Natural killer cell (primary cell): ENCODE data around the gene CROCC2. TPM values are rescaled to one million over a fixed set of nuclear protein-coding genes. Genes with fewer than 3 reads are reported as not detected.

Experiments
- ATAC-seq, 3 donors: fragments of 150-1000 bp in 2 of 3; fragments of 200-7000 bp in 1 of 3; cut with Tn5 transposase; 1 replicate in 1 of 3; 2 replicates in 2 of 3; pipeline ENCODE4 v1.10.0; 2021; ENCODE audit warnings: mild to moderate bottlenecking in 2 of 3, moderate library complexity in 2 of 3
- DNase-seq, 2 donors: peaks; one replicate each; pipeline versions ENCODE4 v3.0.0 to v3.0.0-alpha.2; 2013 to 2021; ENCODE audit warnings: mixed read lengths in 1 of 2
- H3K27ac ChIP-seq: one replicate; pipeline ENCODE4 v1.5.1; 2013; ENCODE audit warnings: mild to moderate bottlenecking, low read length
- H3K27me3 ChIP-seq: one replicate; pipeline ENCODE4 v1.6.1; 2013; ENCODE audit warnings: low read length; ENCODE audit not compliant: control insufficient read depth, insufficient read depth
- H3K36me3 ChIP-seq: one replicate; pipeline ENCODE4 v1.6.1; 2013; ENCODE audit warnings: low read length; ENCODE audit not compliant: control insufficient read depth, insufficient read depth
- H3K4me1 ChIP-seq: one replicate; pipeline ENCODE4 v1.6.1; 2013; ENCODE audit warnings: low read length; ENCODE audit not compliant: control insufficient read depth, insufficient read depth
- H3K4me3 ChIP-seq: one replicate; pipeline ENCODE4 v1.5.1; 2013; ENCODE audit warnings: low read length
- H3K9me3 ChIP-seq: one replicate; pipeline ENCODE4 v1.6.1; 2013; ENCODE audit warnings: low read length; ENCODE audit not compliant: control insufficient read depth, insufficient read depth
- H3K27ac Mint-ChIP-seq, 2 donors: one replicate each; pipeline ENCODE4 v1.8.0; 2022; ENCODE audit warnings: mild to moderate bottlenecking in 2 of 2, mixed read lengths in 2 of 2, moderate library complexity in 1 of 2
- H3K27me3 Mint-ChIP-seq, 2 donors: one replicate each; pipeline ENCODE4 v1.8.0; 2022; ENCODE audit warnings: low read depth in 2 of 2, mixed read lengths in 2 of 2
- H3K36me3 Mint-ChIP-seq: one replicate; pipeline ENCODE4 v1.8.0; 2022; ENCODE audit warnings: mixed read lengths
- H3K4me1 Mint-ChIP-seq, 2 donors: one replicate each; pipeline ENCODE4 v1.8.0; 2022; ENCODE audit warnings: mixed read lengths in 2 of 2
- H3K4me3 Mint-ChIP-seq: one replicate; pipeline ENCODE4 v1.8.0; 2022; ENCODE audit warnings: mild to moderate bottlenecking, moderate library complexity, mixed read lengths
- H3K9me3 Mint-ChIP-seq, 2 donors: one replicate each; pipeline ENCODE4 v1.8.0; 2022; ENCODE audit warnings: mixed read lengths in 2 of 2
- CTCF ChIP-seq: fragments of 200-600 bp; IDR thresholded peaks from one replicate; pipeline ENCODE4 v1.8.0; 2022; ENCODE audit warnings: antibody characterized with exemption
- WGBS: methylation state at CpG from one replicate; pipeline ENCODE4 v1.1.7; 2013; ENCODE audit warnings: missing lambda C conversion rate; ENCODE audit not compliant: insufficient coverage; 5-methylcytosine and 5-hydroxymethylcytosine counted together
- intact Hi-C: fragments of 100-400 bp; cut with micrococcal nuclease; formaldehyde crosslinking; loops from one replicate; pipeline ENCODE4 v1.14.2; 2022
- total RNA-seq, 4 donors: library from RNA; stranded (reverse); fragments of 120-200 nt in 1 of 4; gene quantifications; one replicate each; pipeline versions ENCODE4 v1.2.3 to v1.2.4, GENCODE V29; 2013 to 2022

CROCC2 gene
- total RNA-seq, 3 donors from 2014 or later (not counting 1 experiment from before 2014, with no cell fraction given) = 0.14 TPM; not detected in 2

GRCh38 chr2:240956935-240957655 is 51.0 kb downstream of the CROCC2 start:
- H3K4me1 Mint-ChIP-seq = peaks cover 0 to 5% of the 10 kb centered on the region in 2 donors
- H3K4me3 Mint-ChIP-seq = no peak overlapping the region
- no peaks in the 10 kb centered on the region for H3K9me3 Mint-ChIP-seq
- Histone ChIP-seq H3K27ac (no peak overlapping the region), H3K36me3 (no peaks in the 10 kb centered on the region), H3K9me3 (no peaks in the 10 kb centered on the region), H3K4me3 (no peak overlapping the region), H3K27me3 (no peaks in the 10 kb centered on the region), H3K4me1 (peaks cover 3% of the 10 kb centered on the region)
- 90% methylated on average over 32 of the region's 32 CpGs for WGBS
- ATAC-seq (no peak), DNase-seq (peak in 1 of 2 donors; percentile 9)
- H3K36me3 Mint-ChIP-seq = no peaks in the 10 kb centered on the region
- intact Hi-C loops = no loop called here
- peaks cover 0 to 3% of the 10 kb centered on the region in 2 donors for H3K27me3 Mint-ChIP-seq
- no peak overlapping the region for H3K27ac Mint-ChIP-seq
- TF ChIP-seq CTCF = no peak

GRCh38 chr2:240957656-240958365 is 51.7 kb downstream of the CROCC2 start:
- H3K9me3 Mint-ChIP-seq = no peaks in the 10 kb centered on the region
- DNase-seq = peak in 1 of 2 donors; percentile 12
- peaks cover 0 to 3% of the 10 kb centered on the region in 2 donors for H3K27me3 Mint-ChIP-seq
- H3K27ac Mint-ChIP-seq = no peak overlapping the region
- peaks cover 0 to 5% of the 10 kb centered on the region in 2 donors for H3K4me1 Mint-ChIP-seq
- H3K36me3 ChIP-seq = no peaks in the 10 kb centered on the region
- ATAC-seq = no peak
- no peak overlapping the region for H3K4me3 ChIP-seq
- no peaks in the 10 kb centered on the region for H3K27me3 ChIP-seq
- no peaks in the 10 kb centered on the region for H3K9me3 ChIP-seq
- TF ChIP-seq CTCF = no peak
- H3K4me1 ChIP-seq = peaks cover 3% of the 10 kb centered on the region
- no peak overlapping the region for H3K27ac ChIP-seq
- 83% methylated on average over 17 of the region's 17 CpGs for WGBS
- H3K4me3 Mint-ChIP-seq = no peak overlapping the region
- H3K36me3 Mint-ChIP-seq = no peaks in the 10 kb centered on the region
- intact Hi-C loops = no loop called here

GRCh38 chr2:240958366-240959213 is 52.5 kb downstream of the CROCC2 start:
- H3K4me3 ChIP-seq = no peak overlapping the region
- WGBS = 90% methylated on average over 19 of the region's 19 CpGs
- no peaks in the 10 kb centered on the region for H3K27me3 ChIP-seq
- intact Hi-C loops = no loop called here
- H3K27ac ChIP-seq = no peak overlapping the region
- H3K36me3 ChIP-seq = no peaks in the 10 kb centered on the region
- peaks cover 0 to 5% of the 10 kb centered on the region in 2 donors for H3K4me1 Mint-ChIP-seq
- no peaks in the 10 kb centered on the region for H3K36me3 Mint-ChIP-seq
- peaks cover 3% of the 10 kb centered on the region for H3K4me1 ChIP-seq
- ATAC-seq (no peak), DNase-seq (peak in 1 of 2 donors; percentile 10)
- H3K4me3 Mint-ChIP-seq = no peak overlapping the region
- H3K9me3 ChIP-seq = no peaks in the 10 kb centered on the region
- H3K27me3 Mint-ChIP-seq = peaks cover 0 to 3% of the 10 kb centered on the region in 2 donors
- no peak for TF ChIP-seq CTCF
- no peak overlapping the region for H3K27ac Mint-ChIP-seq
- H3K9me3 Mint-ChIP-seq = no peaks in the 10 kb centered on the region
